Activated CD8-positive, alpha-beta memory T cell treated with anti-CD3 and anti-CD28 coated beads for 36 hours (primary cell): Measurements from ENCODE around the gene KCND2. TPM values are rescaled to one million over a fixed set of nuclear protein-coding genes. Genes with fewer than 3 reads are reported as not detected.
"Not testable (repeated sequence)": the region's sequence is repeated elsewhere in the genome, so short reads cannot be mapped to it uniquely, and the experiment has no call there.

ENCODE experiments used
- CTCF ChIA-PET: fragments of 350-600 bp; sonication (Branson Sonifier 250); formaldehyde crosslinking; loops from one replicate; lab custom pipeline; 2021; ENCODE audit warnings: antibody characterized with exemption; lab: Charles Lee
- POLR2A ChIA-PET: fragments of 350-600 bp; sonication (Branson Sonifier 250); formaldehyde crosslinking; loops from one replicate; lab custom pipeline; 2021; ENCODE audit warnings: antibody characterized with exemption; lab: Charles Lee
- total RNA-seq, 2 experiments: library from RNA; stranded (reverse); gene quantifications; one replicate each; pipeline ENCODE4 v1.2.3, GENCODE V29; 2021

Gene KCND2
- total RNA-seq, 2 experiments from 2014 or later, result not detected

- CTCF ChIA-PET, POLR2A ChIA-PET: not testable (repeated sequence)
These were observed 506.1 kb downstream of the KCND2 start for GRCh38 chr7:120779078-120779477.

- POLR2A ChIA-PET, CTCF ChIA-PET: not testable (repeated sequence)
These were observed 507.5 kb downstream of the KCND2 start for GRCh38 chr7:120780451-120780850.

DNA sequence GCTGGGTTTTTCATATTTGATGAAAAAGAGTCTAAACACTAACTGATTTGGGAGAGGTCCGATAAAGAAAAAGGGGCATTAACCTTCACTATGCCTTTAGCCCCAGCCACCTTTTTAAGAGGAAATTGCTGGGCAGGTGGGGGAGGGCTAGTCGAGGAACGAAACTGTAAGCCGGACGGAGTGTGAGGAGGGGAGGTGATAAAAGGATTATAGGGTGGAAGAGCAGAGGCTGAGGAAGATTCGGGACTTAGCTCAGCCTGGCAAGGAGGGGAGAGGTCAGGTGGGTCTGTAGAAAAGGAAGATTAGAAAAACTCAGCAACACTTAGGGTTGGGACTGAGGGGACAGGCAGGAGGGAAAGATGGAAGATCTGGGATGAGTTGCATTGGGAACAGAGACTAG is 508.0 kb downstream of the KCND2 start:
- ChIA-PET POLR2A (no interaction called here), CTCF (no interaction called here)

DNA sequence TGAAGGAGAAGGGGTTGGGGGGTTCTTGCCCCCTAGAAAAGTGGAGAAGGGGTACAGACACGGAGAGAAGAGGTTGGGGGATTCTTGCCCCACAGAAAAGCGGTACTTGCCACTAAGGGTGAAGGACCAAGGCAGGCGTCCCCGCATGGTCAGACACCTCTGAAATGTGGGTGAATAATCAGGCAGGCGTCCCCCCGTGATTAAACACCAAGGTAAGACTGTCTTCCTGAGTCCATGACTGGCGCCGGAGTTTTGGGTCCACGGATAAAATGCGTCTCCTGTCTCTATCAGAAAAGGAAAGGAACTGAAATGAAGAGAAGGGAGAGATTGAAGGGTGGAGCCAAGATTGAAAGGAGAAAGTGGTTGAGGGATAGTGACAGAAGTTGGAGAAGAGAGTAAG is 508.9 kb downstream of the KCND2 start:
- POLR2A ChIA-PET, CTCF ChIA-PET: not testable (repeated sequence)

- CTCF ChIA-PET, result interaction anchor here (1.5 kb wide), 1 partner anchor 9 kb away, joined by 3 read pairs; no protein-coding TSS in a partner anchor
- POLR2A ChIA-PET, result no interaction called here
These were observed 510.3 kb downstream of the KCND2 start for GRCh38 chr7:120783273-120783672.

GRCh38 chr7:120783721-120784120 is 510.7 kb downstream of the KCND2 start:
- POLR2A ChIA-PET, result no interaction called here
- CTCF ChIA-PET, result interaction anchor here (1.5 kb wide), 1 partner anchor 9 kb away, joined by 3 read pairs; no protein-coding TSS in a partner anchor

GRCh38 chr7:120785095-120785494 is 512.1 kb downstream of the KCND2 start:
- ChIA-PET POLR2A (no interaction called here), CTCF (no interaction called here)

DNA sequence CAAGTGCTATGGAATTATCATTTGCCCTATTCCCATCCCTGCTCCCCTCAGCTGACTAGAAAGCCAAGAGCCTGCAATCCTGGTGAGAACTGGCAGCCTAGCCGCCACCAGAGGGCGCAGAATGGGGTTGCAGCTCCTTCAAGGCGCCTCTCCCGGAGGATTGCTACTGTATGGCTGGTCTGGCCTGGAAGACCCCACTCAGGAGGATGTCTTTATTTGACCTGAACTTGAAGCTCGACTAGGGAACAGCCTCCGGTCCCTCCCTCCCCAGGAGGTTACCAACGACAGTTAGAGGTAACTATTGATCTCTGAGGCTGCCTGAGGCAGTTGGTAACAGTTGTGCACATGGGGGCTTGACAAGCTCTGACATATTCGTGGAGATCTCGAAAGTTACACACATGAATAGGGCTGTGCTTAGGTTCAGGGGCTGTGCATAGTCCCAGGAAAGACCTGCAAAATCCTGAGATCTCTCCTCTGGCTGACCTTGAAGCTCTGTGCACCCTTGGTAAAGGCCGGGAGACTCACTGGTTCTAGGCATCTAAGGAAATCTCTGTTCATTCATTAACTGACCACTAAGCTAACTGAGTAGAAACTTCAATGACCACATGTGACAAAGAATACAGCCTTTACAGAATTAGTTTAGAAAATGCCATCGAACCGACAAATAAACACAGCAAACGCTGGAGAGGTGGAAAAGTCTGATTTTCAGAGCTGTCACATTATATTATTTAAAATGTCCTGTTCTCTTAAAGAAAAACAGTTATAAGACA is 519.3 kb downstream of the KCND2 start:
- POLR2A ChIA-PET, result interaction anchor here (0.5 kb wide), 1 partner anchor 158 kb away, joined by 5 read pairs; the partner anchor contains the start of gene ING3
- CTCF ChIA-PET, result interaction anchor here (0.6 to 1.6 kb wide), 8 partner anchors 8 to 154 kb away, joined by 3 to 5 read pairs (median 3); no protein-coding TSS in a partner anchor

DNA sequence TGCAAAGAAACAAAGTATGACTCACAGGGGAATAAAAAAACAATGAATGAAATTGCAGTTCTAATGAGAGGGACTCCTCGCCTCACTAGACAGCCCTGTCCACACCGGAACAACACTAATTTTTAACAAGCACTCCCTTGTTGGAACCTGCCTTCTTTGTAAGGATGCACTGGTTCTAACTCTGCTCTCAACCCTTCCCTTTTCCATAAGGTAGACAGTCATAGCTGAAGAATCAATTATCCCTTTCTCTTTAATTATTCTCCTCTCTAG is 519.8 kb downstream of the KCND2 start:
- CTCF ChIA-PET, result interaction anchor here (1.3 to 1.6 kb wide), 3 partner anchors 9 to 40 kb away, joined by 3 to 4 read pairs (median 3); no protein-coding TSS in a partner anchor
- POLR2A ChIA-PET, result no interaction called here

DNA sequence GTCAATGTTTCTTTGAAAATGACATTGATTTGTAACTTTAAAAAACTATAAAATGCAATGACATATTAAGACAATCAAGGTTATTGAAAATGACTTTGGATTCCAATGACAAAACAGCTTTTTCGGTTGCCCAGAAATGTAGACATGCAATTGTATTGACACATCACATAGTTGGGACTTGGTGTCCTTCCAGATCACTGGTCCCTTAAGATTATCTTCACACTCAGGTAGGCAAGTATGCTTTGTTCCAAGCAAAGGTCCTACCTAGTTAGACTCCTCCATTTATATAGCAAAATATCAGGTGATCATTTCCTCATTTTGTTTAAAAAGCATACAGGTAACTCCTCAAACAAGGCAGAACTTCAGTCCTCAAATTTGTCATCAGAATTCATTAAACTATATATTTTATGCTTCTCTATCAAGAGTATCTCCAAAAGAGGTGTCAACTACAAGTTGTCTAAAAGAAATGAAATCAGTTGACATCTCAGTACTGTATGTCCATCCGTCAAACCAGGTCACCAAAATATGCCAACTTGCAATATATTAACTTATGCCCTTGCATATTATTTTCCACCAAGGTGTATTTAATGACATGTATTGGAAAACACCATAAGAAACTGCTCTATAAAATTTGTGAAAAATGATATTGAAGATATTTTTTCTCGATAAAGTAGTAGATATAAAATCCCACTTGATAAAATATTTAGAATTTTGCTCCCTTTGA is 520.4 kb downstream of the KCND2 start:
- POLR2A ChIA-PET, result no interaction called here
- CTCF ChIA-PET, result interaction anchor here (1.6 kb wide), 1 partner anchor 10 kb away, joined by 3 read pairs; no protein-coding TSS in a partner anchor

GRCh38 chr7:120794106-120794729 is 521.2 kb downstream of the KCND2 start:
- ChIA-PET POLR2A (no interaction called here), CTCF (no interaction called here)

DNA sequence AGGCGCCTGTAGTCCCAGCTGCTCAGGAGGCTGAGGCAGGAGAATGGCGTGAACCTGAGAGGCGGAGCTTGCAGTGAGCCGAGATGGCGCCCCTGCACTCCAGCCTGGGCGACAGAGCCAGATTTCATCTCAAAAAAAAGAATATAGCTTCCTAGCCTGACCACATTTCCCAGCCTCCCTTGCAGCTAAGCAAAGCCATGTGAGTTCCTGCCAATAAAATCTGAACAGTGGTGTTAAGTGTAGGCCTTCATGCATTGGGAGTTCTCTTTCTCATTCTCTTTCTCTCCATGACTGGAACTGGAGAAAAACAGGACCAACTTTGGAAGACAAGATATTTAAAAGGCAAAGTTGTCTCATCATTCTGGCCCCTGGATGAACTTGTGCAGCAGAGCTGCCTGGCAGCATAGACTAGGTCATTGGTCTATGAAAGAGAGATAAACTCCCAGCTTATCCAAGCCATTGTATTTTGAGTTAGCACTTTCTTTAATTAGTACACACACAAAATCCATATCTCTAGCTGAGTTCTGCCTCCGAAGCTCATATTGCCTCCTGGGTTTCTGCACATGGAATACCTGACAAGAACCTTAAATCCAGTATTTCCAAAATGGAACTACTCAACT is 524.2 kb downstream of the KCND2 start:
- CTCF ChIA-PET, result interaction anchor here (1.2 kb wide), 1 partner anchor 9 kb away, joined by 3 read pairs; no protein-coding TSS in a partner anchor
- POLR2A ChIA-PET, result no interaction called here

GRCh38 chr7:120799147-120799546 is 526.2 kb downstream of the KCND2 start:
- CTCF ChIA-PET, result no interaction called here
- POLR2A ChIA-PET, result no interaction called here
